MM.1S (cell line): ENCODE data around the gene SYNE1.

ENCODE experiments used
- EZH2 ChIP-seq: fragments of 300-600 bp; sonication (generic); optimal IDR thresholded peaks from 2 replicates; pipeline ENCODE3; 2017; ENCODE audit warnings: low read depth, mild to moderate bottlenecking, antibody characterized with exemption, low read length, mixed read lengths
- TF ChIP-seq, protein P1 (sequence below): fragments of 300-600 bp; sonication (generic); IDR thresholded peaks from 2 replicates; pipeline ENCODE4 v1.5.1; 2016; ENCODE audit warnings: antibody characterized with exemption, low read length, mixed read lengths

DNA sequence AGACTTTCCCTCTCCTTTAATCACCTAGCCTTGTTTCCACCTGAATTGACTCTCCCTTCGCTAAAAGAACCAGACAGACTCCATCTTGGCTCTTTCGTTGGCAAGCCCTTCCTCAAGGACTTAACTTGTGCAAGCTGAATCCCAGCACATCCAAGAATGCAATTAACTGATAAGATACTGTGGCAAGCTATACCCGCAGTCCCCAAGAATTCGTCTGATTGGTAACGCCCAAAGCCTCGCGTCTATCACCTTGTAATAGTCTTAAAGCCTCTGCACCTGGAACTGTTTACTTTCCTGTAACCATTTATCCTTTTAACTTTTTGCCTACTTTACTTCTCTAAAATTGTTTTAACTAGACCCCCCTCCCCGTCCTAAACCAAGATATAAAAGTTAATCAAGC, 45.0 kb upstream of the SYNE1 start:
- TF ChIP-seq EZH2 = no peak
- TF ChIP-seq, protein P1, sequence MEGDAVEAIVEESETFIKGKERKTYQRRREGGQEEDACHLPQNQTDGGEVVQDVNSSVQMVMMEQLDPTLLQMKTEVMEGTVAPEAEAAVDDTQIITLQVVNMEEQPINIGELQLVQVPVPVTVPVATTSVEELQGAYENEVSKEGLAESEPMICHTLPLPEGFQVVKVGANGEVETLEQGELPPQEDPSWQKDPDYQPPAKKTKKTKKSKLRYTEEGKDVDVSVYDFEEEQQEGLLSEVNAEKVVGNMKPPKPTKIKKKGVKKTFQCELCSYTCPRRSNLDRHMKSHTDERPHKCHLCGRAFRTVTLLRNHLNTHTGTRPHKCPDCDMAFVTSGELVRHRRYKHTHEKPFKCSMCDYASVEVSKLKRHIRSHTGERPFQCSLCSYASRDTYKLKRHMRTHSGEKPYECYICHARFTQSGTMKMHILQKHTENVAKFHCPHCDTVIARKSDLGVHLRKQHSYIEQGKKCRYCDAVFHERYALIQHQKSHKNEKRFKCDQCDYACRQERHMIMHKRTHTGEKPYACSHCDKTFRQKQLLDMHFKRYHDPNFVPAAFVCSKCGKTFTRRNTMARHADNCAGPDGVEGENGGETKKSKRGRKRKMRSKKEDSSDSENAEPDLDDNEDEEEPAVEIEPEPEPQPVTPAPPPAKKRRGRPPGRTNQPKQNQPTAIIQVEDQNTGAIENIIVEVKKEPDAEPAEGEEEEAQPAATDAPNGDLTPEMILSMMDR = no peak
